H9 (cell line): Measurements from ENCODE around the gene KLHL10. TPM values are rescaled to one million over a fixed set of nuclear protein-coding genes. Genes with fewer than 3 reads are reported as not detected.

Experiments
- DNase-seq: peaks from one replicate; pipeline ENCODE4 v3.0.0-alpha.2; 2017
- H2AFZ ChIP-seq: one replicate; pipeline ENCODE4 v1.6.1; 2013; ENCODE audit warnings: mild to moderate bottlenecking, low read length, control low read depth, moderate library complexity
- H2AK5ac ChIP-seq: 2 replicates; pipeline ENCODE4 v1.6.1; 2013; ENCODE audit warnings: low read length, control low read depth, mixed read lengths; ENCODE audit not compliant: insufficient read length
- H2BK120ac ChIP-seq: one replicate; pipeline ENCODE4 v1.6.1; 2013; ENCODE audit warnings: low read depth, mild to moderate bottlenecking, low read length, control low read depth, inconsistent platforms; ENCODE audit not compliant: poor library complexity, severe bottlenecking
- H2BK12ac ChIP-seq: 2 replicates; pipeline ENCODE4 v1.6.1; 2013; ENCODE audit warnings: low read length, control low read depth, mixed read lengths, low read depth; ENCODE audit not compliant: insufficient read length
- H2BK15ac ChIP-seq: 2 replicates; pipeline ENCODE4 v1.6.1; 2013; ENCODE audit warnings: low read depth, low read length, control low read depth
- H2BK20ac ChIP-seq: one replicate; pipeline ENCODE4 v1.6.1; 2013; ENCODE audit warnings: low read depth, mild to moderate bottlenecking, low read length, control low read depth, inconsistent platforms; ENCODE audit not compliant: poor library complexity, severe bottlenecking
- H2BK5ac ChIP-seq: 2 replicates; pipeline ENCODE4 v1.6.1; 2013; ENCODE audit warnings: low read length, control low read depth, mixed read lengths; ENCODE audit not compliant: insufficient read length
- H3K14ac ChIP-seq: 2 replicates; pipeline ENCODE4 v1.6.1; 2013; ENCODE audit warnings: low read length, control low read depth; ENCODE audit not compliant: insufficient read depth
- H3K18ac ChIP-seq: 2 replicates; pipeline ENCODE4 v1.6.1; 2013; ENCODE audit warnings: low read depth, mild to moderate bottlenecking, mixed read lengths, low read length, control low read depth; ENCODE audit not compliant: insufficient read length
- H3K23ac ChIP-seq: 2 replicates; pipeline ENCODE4 v1.6.1; 2013; ENCODE audit warnings: low read length, control low read depth, mixed read lengths, low read depth; ENCODE audit not compliant: insufficient read length
- H3K23me2 ChIP-seq: 2 replicates; pipeline ENCODE4 v1.6.1; 2013; ENCODE audit warnings: low read depth, mild to moderate bottlenecking, mixed read lengths, low read length, control low read depth; ENCODE audit not compliant: insufficient read length, poor library complexity, severe bottlenecking
- H3K27ac ChIP-seq: 2 replicates; pipeline ENCODE4 v1.5.1; 2013; ENCODE audit warnings: low read length, control low read depth, mixed read lengths, low read depth; ENCODE audit not compliant: insufficient read length
- H3K27me3 ChIP-seq: 2 replicates; pipeline ENCODE4 v1.6.1; 2013; ENCODE audit warnings: low read length, control low read depth, inconsistent platforms; ENCODE audit not compliant: insufficient read depth
- H3K4ac ChIP-seq: 2 replicates; pipeline ENCODE4 v1.6.1; 2013; ENCODE audit warnings: low read depth, mild to moderate bottlenecking, control low read depth, inconsistent platforms, low read length, moderate library complexity
- H3K4me1 ChIP-seq: 2 replicates; pipeline ENCODE4 v1.6.1; 2013; ENCODE audit warnings: low read length, control low read depth, inconsistent platforms; ENCODE audit not compliant: insufficient read depth
- H3K4me2 ChIP-seq: 2 replicates; pipeline ENCODE4 v1.6.1; 2013; ENCODE audit warnings: low read length, control low read depth, mixed read lengths; ENCODE audit not compliant: insufficient read length, insufficient read depth
- H3K56ac ChIP-seq: 2 replicates; pipeline ENCODE4 v1.6.1; 2013; ENCODE audit warnings: low read depth, mild to moderate bottlenecking, mixed read lengths, low read length, control low read depth; ENCODE audit not compliant: insufficient read length
- H3K79me1 ChIP-seq: 2 replicates; pipeline ENCODE4 v1.6.1; 2013; ENCODE audit warnings: low read depth, mild to moderate bottlenecking, moderate library complexity, low read length, control low read depth, inconsistent platforms; ENCODE audit not compliant: insufficient read depth, poor library complexity, severe bottlenecking
- H3K79me2 ChIP-seq: 2 replicates; pipeline ENCODE4 v1.6.1; 2013; ENCODE audit warnings: low read length, control low read depth, inconsistent platforms; ENCODE audit not compliant: insufficient read depth
- H3K9ac ChIP-seq: 2 replicates; pipeline ENCODE4 v1.6.1; 2013; ENCODE audit warnings: low read length, control low read depth, mixed read lengths; ENCODE audit not compliant: insufficient read length; ENCODE audit errors: extremely low read depth
- H3K9me3 ChIP-seq: one replicate; pipeline ENCODE4 v1.6.1; 2013; ENCODE audit warnings: low read depth, low read length, inconsistent platforms; ENCODE audit not compliant: control insufficient read depth
- H3T11ph ChIP-seq: one replicate; pipeline ENCODE4 v1.6.1; 2013; ENCODE audit warnings: mild to moderate bottlenecking, low read length, control low read depth, inconsistent platforms
- H4K20me1 ChIP-seq: one replicate; pipeline ENCODE4 v1.6.1; 2013; ENCODE audit not compliant: control insufficient read depth, insufficient read length, insufficient read depth
- H4K5ac ChIP-seq: 2 replicates; pipeline ENCODE4 v1.6.1; 2013; ENCODE audit warnings: low read depth, mild to moderate bottlenecking, mixed read lengths, low read length, control low read depth; ENCODE audit not compliant: insufficient read length
- H4K8ac ChIP-seq: replicated peaks from 2 replicates; pipeline ENCODE4 v1.6.1; 2013; ENCODE audit warnings: low read length, control low read depth, mixed read lengths, low read depth; ENCODE audit not compliant: insufficient read length
- H4K91ac ChIP-seq: 2 replicates; pipeline ENCODE4 v1.6.1; 2013; ENCODE audit warnings: low read depth, mild to moderate bottlenecking, moderate library complexity, mixed read lengths, low read length, control low read depth; ENCODE audit not compliant: insufficient read length
- H3K27ac Mint-ChIP-seq, 3 experiments: 2 replicates in 2 of 3; 3 replicates in 1 of 3; pipeline ENCODE4 v1.8.0; 2020 to 2021; ENCODE audit warnings: mixed read lengths in 3 of 3, mild to moderate bottlenecking in 1 of 3, moderate library complexity in 1 of 3
- H3K27me3 Mint-ChIP-seq: 2 replicates; pipeline ENCODE4 v1.8.0; 2021; ENCODE audit warnings: low read depth, mild to moderate bottlenecking, moderate library complexity, mixed read lengths
- H3K36me3 Mint-ChIP-seq, 3 experiments: 2 replicates in 2 of 3; 3 replicates in 1 of 3; pipeline ENCODE4 v1.8.0; 2020 to 2021; ENCODE audit warnings: low read depth in 3 of 3, mixed read lengths in 3 of 3; ENCODE audit not compliant: insufficient read depth in 1 of 3
- H3K4me1 Mint-ChIP-seq, 2 experiments: 2 replicates each; pipeline ENCODE4 v1.8.0; 2020; ENCODE audit warnings: mixed read lengths in 2 of 2
- H3K4me3 Mint-ChIP-seq, 2 experiments: 2 replicates in 1 of 2; 3 replicates in 1 of 2; pipeline ENCODE4 v1.8.0; 2020 to 2021; ENCODE audit warnings: mild to moderate bottlenecking in 2 of 2, mixed read lengths in 2 of 2, moderate library complexity in 1 of 2
- H3K9me3 Mint-ChIP-seq, 2 experiments: 2 replicates in 1 of 2; 3 replicates in 1 of 2; pipeline ENCODE4 v1.8.0; 2020; ENCODE audit warnings: mild to moderate bottlenecking in 2 of 2, mixed read lengths in 2 of 2, moderate library complexity in 1 of 2
- CTCF ChIP-seq: fragments of 200-600 bp; sonication (generic); conservative IDR thresholded peaks from 3 replicates; pipeline ENCODE4 v1.8.0; 2021; ENCODE audit warnings: antibody characterized with exemption, mild to moderate bottlenecking
- WGBS: extraction: QIAGEN DNeasy Blood & Tissue Kit; methylation state at CpG from one replicate; pipeline ENCODE4 v1.1.7; 2013; ENCODE audit warnings: missing lambda C conversion rate, low lambda C conversion rate, mixed read lengths; ENCODE audit not compliant: insufficient read length; ENCODE audit errors: extremely low coverage; 5-methylcytosine and 5-hydroxymethylcytosine counted together
- total RNA-seq: library from RNA; stranded (reverse); gene quantifications from 2 replicates; pipeline ENCODE4 v1.2.1, GENCODE V29; 2021

Gene KLHL10
- total RNA-seq, 1 experiment from 2014 or later, result 0.46 TPM

- no peak for TF ChIP-seq CTCF
- Histone ChIP-seq H3K27ac (no peak overlapping the region), H2BK5ac (no peak overlapping the region), H3T11ph (no peak overlapping the region), H3K4me1 (no peaks in the 10 kb centered on the region), H3K9me3 (no peaks in the 10 kb centered on the region), H3K18ac (no peak overlapping the region), H4K91ac (no peak overlapping the region), H2BK20ac (no peak overlapping the region), H4K8ac (no peak overlapping the region), H3K27me3 (no peaks in the 10 kb centered on the region), H3K14ac (no peak overlapping the region), H4K20me1 (no peaks in the 10 kb centered on the region), H2BK12ac (no peak overlapping the region), H3K9ac (no peak overlapping the region), H3K56ac (no peak overlapping the region), H4K5ac (no peak overlapping the region), H2BK120ac (no peak overlapping the region), H3K23me2 (no peaks in the 10 kb centered on the region), H3K79me2 (no peaks in the 10 kb centered on the region), H2AFZ (no peak overlapping the region), H3K4ac (no peak overlapping the region), H3K23ac (no peak overlapping the region), H2BK15ac (no peak overlapping the region), H3K4me2 (no peak overlapping the region), H2AK5ac (no peak overlapping the region), H3K79me1 (no peaks in the 10 kb centered on the region)
- no CpG with 5 or more reads among the region's 4 CpGs for WGBS
- Mint-ChIP-seq H3K4me1 (peaks cover 0 to 13% of the 10 kb centered on the region in 2 experiments; a peak in 3 of 4 replicates), H3K27me3 (no peaks in the 10 kb centered on the region; the same call in 1 of the 2 replicates), H3K36me3 (peaks cover 67 to 93% (median 84%) of the 10 kb centered on the region in 3 experiments), H3K4me3 (no peak overlapping the region), H3K9me3 (peaks cover 0 to 9% of the 10 kb centered on the region in 2 experiments; a peak in 2 of 5 replicates), H3K27ac (peak overlapping the region in 2 of 3 experiments; percentile 50 to 53; a peak in 3 of 7 replicates)
- DNase-seq, result no peak
These were observed 42.5 kb downstream of the KLHL10 start for GRCh38 chr17:41880130-41880529.
